ENCODE data around the gene LIN7C.
"Not testable (repeated sequence)": the region's sequence is repeated elsewhere in the genome, so short reads cannot be mapped to it uniquely, and the experiment has no call there.

The LIN7C gene

DNA sequence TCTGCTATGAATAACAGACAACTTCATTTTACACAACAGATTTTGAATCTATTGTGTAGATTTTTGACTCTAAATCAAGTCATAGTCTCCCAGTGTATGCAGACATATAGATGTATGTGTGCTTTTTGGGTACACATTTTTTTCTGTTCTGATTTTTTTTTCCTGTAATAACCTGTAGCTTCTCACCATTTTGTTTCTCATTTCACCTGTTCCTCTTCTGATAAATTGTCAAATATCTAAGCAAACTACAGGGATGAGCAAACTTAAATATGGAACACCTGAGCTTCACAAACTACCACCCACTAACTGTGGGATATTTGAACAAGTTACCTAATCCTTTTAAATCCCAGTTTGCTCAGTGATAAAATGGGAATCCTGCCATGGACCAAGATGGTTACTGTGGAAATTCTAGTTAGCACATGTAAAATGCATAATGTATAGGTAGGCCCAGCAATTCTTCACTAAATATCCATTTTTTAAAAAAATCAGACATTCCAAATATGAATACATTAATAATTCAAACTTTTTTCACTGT is 49.7 kb downstream of the LIN7C start:
- H3K4me3 ChIP-seq (ENCODE audit: low read depth, low read length), result no peak overlapping the region
- no peak for TF ChIP-seq CTCF (IDR thresholded peaks at IDR 0.05; ENCODE audit: low read depth, low read length)

DNA sequence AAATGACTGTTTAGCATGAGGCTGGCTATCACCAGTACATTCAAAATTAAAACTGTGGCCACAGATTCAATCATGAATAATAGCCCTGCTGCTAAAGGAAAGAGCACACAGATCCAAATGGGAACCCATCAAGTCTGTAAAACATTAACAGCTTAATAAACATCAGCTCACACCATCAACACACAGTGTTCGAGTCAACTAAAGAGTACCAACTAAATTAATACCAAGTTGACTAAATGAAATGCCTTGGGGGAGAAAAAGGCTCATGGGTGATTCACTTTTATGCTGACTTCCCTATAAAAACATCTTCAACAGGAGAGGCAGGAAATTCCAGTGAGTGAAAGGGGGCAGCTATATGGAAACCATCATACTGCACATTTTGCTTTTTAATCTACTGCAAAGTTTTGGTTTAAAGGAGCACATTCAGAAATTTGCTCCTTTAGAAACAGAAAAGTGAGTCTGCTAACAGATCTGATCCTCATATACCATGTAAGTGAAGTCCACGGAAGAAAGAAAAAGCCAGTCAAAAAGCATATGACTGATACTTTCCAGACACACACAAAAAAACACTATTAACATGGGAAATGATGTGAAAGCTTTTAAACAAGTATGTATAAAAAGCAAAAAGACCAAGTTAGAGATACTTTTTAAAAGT is 50.3 kb downstream of the LIN7C start:
- no peak overlapping the region for H3K4me3 ChIP-seq (ENCODE audit: low read depth, low read length)
- TF ChIP-seq CTCF (IDR thresholded peaks at IDR 0.05; ENCODE audit: low read depth, low read length), result no peak

- H3K4me3 ChIP-seq (ENCODE audit: low read depth, low read length), result no peak overlapping the region
- no peak for TF ChIP-seq CTCF (IDR thresholded peaks at IDR 0.05; ENCODE audit: low read depth, low read length)
These were observed 50.9 kb downstream of the LIN7C start for GRCh38 chr11:27455667-27456066.

DNA sequence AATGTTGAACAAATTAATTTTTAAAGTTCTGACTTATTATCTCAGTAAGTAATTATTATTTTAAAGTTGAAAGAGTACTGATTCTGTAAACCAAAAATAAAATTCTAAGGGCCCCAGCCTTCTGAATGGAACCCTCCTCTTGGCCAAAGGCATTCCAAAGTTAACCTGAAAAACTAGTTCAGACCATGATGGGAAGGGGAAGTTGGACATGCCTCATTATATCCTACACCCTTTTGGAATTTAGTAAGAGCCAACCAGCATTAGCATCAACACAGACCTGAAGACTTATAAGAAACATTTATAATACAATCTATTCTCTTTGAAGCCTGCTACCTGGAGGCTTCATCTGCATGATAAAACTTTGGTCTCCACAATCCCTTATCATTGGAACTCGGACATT is 52.9 kb downstream of the LIN7C start:
- TF ChIP-seq CTCF (IDR thresholded peaks at IDR 0.05; ENCODE audit: low read depth, low read length), result no peak
- no peak overlapping the region for H3K4me3 ChIP-seq (ENCODE audit: low read depth, low read length)

DNA sequence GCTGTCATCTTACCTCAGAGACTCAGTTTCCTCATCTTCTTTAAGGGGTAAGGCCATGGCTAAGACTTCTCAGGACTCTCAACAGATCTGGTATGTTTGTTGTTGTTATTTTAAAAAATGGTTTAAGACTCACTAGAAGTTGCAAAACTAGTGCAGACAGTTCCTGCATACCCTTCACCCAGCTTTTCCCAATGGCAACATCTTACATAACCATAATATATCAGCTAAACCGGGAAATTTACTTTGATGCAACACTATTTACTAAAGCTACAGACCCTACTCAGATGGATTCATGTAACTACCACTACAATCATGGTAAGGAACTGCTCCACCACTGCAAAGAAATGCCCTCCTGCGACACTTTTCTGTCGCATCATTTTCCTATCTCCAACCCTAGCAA is 54.4 kb downstream of the LIN7C start:
- no peak overlapping the region for H3K4me3 ChIP-seq (ENCODE audit: low read depth, low read length)
- no peak for TF ChIP-seq CTCF (IDR thresholded peaks at IDR 0.05; ENCODE audit: low read depth, low read length)

DNA sequence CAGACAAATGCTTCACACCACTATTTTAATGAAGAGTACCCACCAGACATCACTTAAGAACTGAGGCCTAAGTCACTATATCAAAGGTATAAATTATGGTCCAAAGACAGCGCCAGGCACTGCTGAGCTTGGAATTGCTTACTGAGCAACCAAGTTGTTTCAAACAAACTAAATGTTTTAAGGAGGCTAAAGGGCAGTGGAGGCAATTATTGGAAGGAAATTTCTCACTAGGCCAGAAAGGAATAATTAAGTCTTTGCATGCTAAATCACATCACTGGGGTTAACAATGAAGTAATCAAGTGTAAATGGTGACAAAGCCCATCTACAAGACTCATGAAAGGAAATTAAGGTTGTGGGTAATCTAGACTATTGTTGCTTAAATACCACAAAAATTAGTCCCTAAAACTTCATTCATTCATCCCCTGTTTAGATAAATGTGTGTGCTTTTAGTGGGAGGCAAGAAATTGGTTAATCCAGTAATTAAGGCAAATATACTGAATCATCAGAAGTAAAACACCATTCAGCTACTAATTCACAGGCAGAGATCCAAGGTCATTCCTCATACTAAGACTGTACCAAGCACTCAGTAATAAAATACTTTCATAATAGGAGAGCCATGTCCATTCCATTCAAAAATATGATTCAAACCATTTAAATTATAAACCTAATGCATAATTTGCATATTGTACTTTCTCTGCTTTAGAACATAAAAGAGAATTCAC is 55.2 kb downstream of the LIN7C start:
- no peak for TF ChIP-seq CTCF (IDR thresholded peaks at IDR 0.05; ENCODE audit: low read depth, low read length)
- H3K4me3 ChIP-seq (ENCODE audit: low read depth, low read length), result no peak overlapping the region

DNA sequence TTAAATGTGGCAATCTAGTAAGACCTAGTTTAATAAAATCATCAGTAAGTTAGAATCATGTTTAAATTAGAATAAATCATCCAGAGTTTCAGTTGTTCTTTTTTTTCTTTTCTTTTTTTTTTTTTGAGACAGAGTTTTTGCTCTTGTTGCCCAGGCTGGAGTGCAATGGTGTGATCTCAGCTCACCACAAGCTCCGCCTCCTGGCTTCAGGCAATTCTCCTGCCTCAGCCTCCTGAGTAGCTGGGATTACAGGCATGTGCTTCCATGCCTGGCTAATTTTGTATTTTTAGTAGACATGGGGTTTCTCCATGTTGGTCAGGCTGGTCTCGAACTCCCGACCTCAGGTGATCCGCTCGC is 58.4 kb downstream of the LIN7C start:
- not testable (repeated sequence) for H3K4me3 ChIP-seq (ENCODE audit: low read depth, low read length)

All from WI38 (cell line).